CD14-positive monocyte (primary cell): Measurements from ENCODE around the gene INF2. TPM values are rescaled to one million over a fixed set of nuclear protein-coding genes. Genes with fewer than 3 reads are reported as not detected.
A peak's percentile ranks its signal among the peaks of the same experiment; 100 is the strongest.
"Not testable (repeated sequence)": the region's sequence is repeated elsewhere in the genome, so short reads cannot be mapped to it uniquely, and the experiment has no call there.

ENCODE experiments used
- DNase-seq, 3 donors: peaks; one replicate each; pipeline ENCODE4 v3.0.0-alpha.2; 2011 to 2022
- H2AFZ ChIP-seq: 2 replicates; pipeline ENCODE4 v1.6.0; 2012; ENCODE audit warnings: mild to moderate bottlenecking, low read depth, low read length, inconsistent platforms; ENCODE audit not compliant: insufficient read depth, poor library complexity, severe bottlenecking
- H3K27ac ChIP-seq, 2 donors: 1 replicate in 1 of 2; 2 replicates in 1 of 2; pipeline ENCODE4 v1.5.1; 2012 to 2013; ENCODE audit warnings: low read length in 2 of 2, control low read depth in 1 of 2, inconsistent platforms in 1 of 2, low read depth in 1 of 2, mild to moderate bottlenecking in 1 of 2
- H3K27me3 ChIP-seq, 2 donors: one replicate each; pipeline versions ENCODE4 v1.6.0 to v1.6.1; 2011 to 2013; ENCODE audit warnings: low read length in 2 of 2; ENCODE audit not compliant: control insufficient read depth in 2 of 2, insufficient read depth in 2 of 2
- H3K36me3 ChIP-seq, 2 donors: replicated peaks in 1 of 2; 1 replicate in 1 of 2; 2 replicates in 1 of 2; pipeline versions ENCODE4 v1.5.1 to v1.6.1; 2012 to 2013; ENCODE audit warnings: low read length in 2 of 2, control low read depth in 1 of 2, inconsistent platforms in 1 of 2, mild to moderate bottlenecking in 1 of 2; ENCODE audit not compliant: insufficient read depth in 2 of 2, control insufficient read depth in 1 of 2
- H3K4me1 ChIP-seq, 2 donors: 1 replicate in 1 of 2; 2 replicates in 1 of 2; pipeline versions ENCODE4 v1.5.1 to v1.6.1; 2012 to 2013; ENCODE audit warnings: low read length in 2 of 2, control low read depth in 1 of 2, inconsistent platforms in 1 of 2, mild to moderate bottlenecking in 1 of 2, moderate library complexity in 1 of 2; ENCODE audit not compliant: insufficient read depth in 2 of 2, control insufficient read depth in 1 of 2
- H3K4me2 ChIP-seq: replicated peaks from 2 replicates; pipeline ENCODE3; 2012; ENCODE audit warnings: low read length, moderate library complexity, mild to moderate bottlenecking; ENCODE audit not compliant: poor library complexity, severe bottlenecking; ENCODE audit errors: extremely low read depth
- H3K4me3 ChIP-seq, 3 experiments: fragments of 200-600 bp in 1 of 3; sonication (generic) in 1 of 3; replicated peaks in 1 of 3; 1 replicate in 2 of 3; 2 replicates in 1 of 3; pipeline ENCODE4 v1.5.1; 2011 to 2013; ENCODE audit warnings: low read length in 3 of 3, mild to moderate bottlenecking in 3 of 3, control low read depth in 2 of 3, low read depth in 2 of 3, inconsistent platforms in 1 of 3, moderate library complexity in 1 of 3
- H3K79me2 ChIP-seq: 2 replicates; pipeline ENCODE4 v1.6.0; 2012; ENCODE audit warnings: mild to moderate bottlenecking, control low read depth, inconsistent platforms, low read length, moderate library complexity; ENCODE audit not compliant: insufficient read depth
- H3K9ac ChIP-seq: 2 replicates; pipeline ENCODE4 v1.6.0; 2017; ENCODE audit warnings: low read length, mild to moderate bottlenecking; ENCODE audit not compliant: insufficient read depth, poor library complexity, severe bottlenecking
- H3K9me3 ChIP-seq, 2 donors: replicated peaks in 1 of 2; 1 replicate in 1 of 2; 2 replicates in 1 of 2; pipeline versions ENCODE4 v1.5.1 to v1.6.1; 2012 to 2013; ENCODE audit warnings: low read length in 2 of 2, control low read depth in 1 of 2; ENCODE audit not compliant: control insufficient read depth in 1 of 2, insufficient read depth in 1 of 2
- H4K20me1 ChIP-seq: 2 replicates; pipeline ENCODE4 v1.6.0; 2012; ENCODE audit warnings: mild to moderate bottlenecking, low read length, control low read depth, moderate library complexity; ENCODE audit not compliant: insufficient read depth
- H3K27ac Mint-ChIP-seq, 7 donors: one replicate each; pipeline ENCODE4 v1.8.0; 2020; ENCODE audit warnings: mild to moderate bottlenecking in 7 of 7, mixed read lengths in 7 of 7, moderate library complexity in 6 of 7, inconsistent platforms in 2 of 7
- H3K27me3 Mint-ChIP-seq, 3 donors: one replicate each; pipeline ENCODE4 v1.8.0; 2021 to 2022; ENCODE audit warnings: low read depth in 3 of 3, mild to moderate bottlenecking in 3 of 3, mixed read lengths in 3 of 3, moderate library complexity in 3 of 3, inconsistent platforms in 1 of 3
- H3K36me3 Mint-ChIP-seq, 2 donors: one replicate each; pipeline ENCODE4 v1.8.0; 2020; ENCODE audit warnings: mixed read lengths in 2 of 2, inconsistent platforms in 1 of 2, mild to moderate bottlenecking in 1 of 2
- H3K4me1 Mint-ChIP-seq: one replicate; pipeline ENCODE4 v1.8.0; 2020; ENCODE audit warnings: mild to moderate bottlenecking, mixed read lengths
- H3K4me3 Mint-ChIP-seq, 2 donors: one replicate each; pipeline ENCODE4 v1.8.0; 2020; ENCODE audit warnings: mild to moderate bottlenecking in 2 of 2, mixed read lengths in 2 of 2, moderate library complexity in 1 of 2
- H3K9me3 Mint-ChIP-seq, 7 donors: one replicate each; pipeline ENCODE4 v1.8.0; 2020 to 2022; ENCODE audit warnings: mixed read lengths in 7 of 7, mild to moderate bottlenecking in 6 of 7, moderate library complexity in 6 of 7, inconsistent platforms in 2 of 7
- WGBS: methylation state at CpG from one replicate; pipeline ENCODE4 v1.1.5; 2013; ENCODE audit warnings: missing lambda C conversion rate; ENCODE audit not compliant: insufficient coverage; 5-methylcytosine and 5-hydroxymethylcytosine counted together
- intact Hi-C, 2 donors: fragments of 100-400 bp; cut with micrococcal nuclease; formaldehyde crosslinking; loops; one replicate each; pipeline versions ENCODE4 v1.15.0 to v1.15.1; 2023
- polyA plus RNA-seq, 3 donors: library from polyadenylated mRNA; depleted of rRNA in 1 of 3; unstranded in 2 of 3; stranded (reverse) in 1 of 3; fragments of 300-500 nt in 2 of 3; fragments of >200 nt in 1 of 3; fragmentation: Illumina TruSeq in 2 of 3; gene quantifications; 1 replicate in 2 of 3; 2 replicates in 1 of 3; pipeline ENCODE4 v1.2.3, GENCODE V29; 2012 to 2021
- TF ChIP-seq, protein P1 (sequence below): fragments of 200-600 bp; IDR thresholded peaks from one replicate; pipeline ENCODE4 v1.8.0; 2022; ENCODE audit warnings: antibody characterized with exemption, mild to moderate bottlenecking

The INF2 gene
- polyA plus RNA-seq, 3 donors, result 2.9 to 23.3 (median 3.8) TPM

DNA sequence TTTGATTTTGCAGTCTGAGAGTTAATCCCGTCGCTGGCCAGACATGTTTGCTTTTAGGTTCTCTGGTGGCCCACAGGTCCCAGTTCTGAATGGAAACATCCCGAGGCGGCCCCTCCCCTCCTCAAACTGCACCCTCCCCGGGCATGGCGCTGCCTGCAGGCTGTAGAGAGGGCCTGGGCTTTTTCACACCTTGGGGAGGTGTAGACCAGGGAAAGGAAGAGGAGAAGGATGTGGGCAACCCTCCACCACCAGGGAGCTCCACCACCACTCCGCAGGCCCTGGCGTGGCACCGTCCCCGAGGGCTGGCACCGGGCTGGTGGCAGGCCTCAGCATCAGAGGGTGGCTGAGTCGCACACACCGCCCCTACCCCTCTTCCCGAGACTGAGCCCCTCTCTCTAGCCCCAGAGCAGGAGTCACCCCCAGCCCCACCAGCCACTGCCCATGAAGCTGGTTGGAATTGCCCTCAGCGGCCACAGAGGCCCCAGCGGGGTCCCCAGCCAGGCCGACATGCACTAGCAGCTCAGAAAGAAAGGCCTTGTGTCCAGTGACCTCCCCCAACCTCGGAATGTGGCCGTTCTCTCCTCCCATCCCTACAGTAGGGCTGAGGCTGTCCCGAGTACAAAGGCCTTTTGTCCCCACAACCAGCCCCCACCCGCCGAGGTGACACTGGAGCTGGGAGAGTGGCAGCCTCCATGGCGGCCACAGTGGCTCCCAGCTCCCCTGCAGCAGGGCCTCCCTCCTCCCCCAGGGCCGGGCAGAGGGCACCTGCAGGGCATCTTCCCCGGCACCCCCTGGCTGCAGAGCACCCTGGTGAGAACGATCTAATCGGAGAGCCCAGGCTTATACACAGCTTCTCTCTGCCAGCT, 23.5 kb upstream of the INF2 start:
- Mint-ChIP-seq H3K36me3 (no peaks in the 10 kb centered on the region), H3K4me1 (peaks cover 7% of the 10 kb centered on the region), H3K4me3 (peak overlapping the region; percentile 53 to 63), H3K27me3 (peaks cover 7 to 17% (median 10%) of the 10 kb centered on the region in 3 donors), H3K27ac (peak overlapping the region in 1 of 7 donors; percentile 1), H3K9me3 (peaks cover 0 to 6% (median 3%) of the 10 kb centered on the region in 7 donors)
- H3K4me1 ChIP-seq, result peaks cover 0 to 8% of the 10 kb centered on the region in 2 donors
- H3K9ac ChIP-seq, result no peak overlapping the region
- peaks cover 0 to 3% of the 10 kb centered on the region in 2 donors for H3K27me3 ChIP-seq
- 62% methylated on average over 21 of the region's 27 CpGs for WGBS
- TF ChIP-seq, protein P1, sequence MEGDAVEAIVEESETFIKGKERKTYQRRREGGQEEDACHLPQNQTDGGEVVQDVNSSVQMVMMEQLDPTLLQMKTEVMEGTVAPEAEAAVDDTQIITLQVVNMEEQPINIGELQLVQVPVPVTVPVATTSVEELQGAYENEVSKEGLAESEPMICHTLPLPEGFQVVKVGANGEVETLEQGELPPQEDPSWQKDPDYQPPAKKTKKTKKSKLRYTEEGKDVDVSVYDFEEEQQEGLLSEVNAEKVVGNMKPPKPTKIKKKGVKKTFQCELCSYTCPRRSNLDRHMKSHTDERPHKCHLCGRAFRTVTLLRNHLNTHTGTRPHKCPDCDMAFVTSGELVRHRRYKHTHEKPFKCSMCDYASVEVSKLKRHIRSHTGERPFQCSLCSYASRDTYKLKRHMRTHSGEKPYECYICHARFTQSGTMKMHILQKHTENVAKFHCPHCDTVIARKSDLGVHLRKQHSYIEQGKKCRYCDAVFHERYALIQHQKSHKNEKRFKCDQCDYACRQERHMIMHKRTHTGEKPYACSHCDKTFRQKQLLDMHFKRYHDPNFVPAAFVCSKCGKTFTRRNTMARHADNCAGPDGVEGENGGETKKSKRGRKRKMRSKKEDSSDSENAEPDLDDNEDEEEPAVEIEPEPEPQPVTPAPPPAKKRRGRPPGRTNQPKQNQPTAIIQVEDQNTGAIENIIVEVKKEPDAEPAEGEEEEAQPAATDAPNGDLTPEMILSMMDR, result peak; percentile 55
- peak overlapping the region; percentile 76 for H2AFZ ChIP-seq
- no peaks in the 10 kb centered on the region for H3K36me3 ChIP-seq
- H3K4me3 ChIP-seq, result no peak overlapping the region
- intact Hi-C loops, result loop anchor here (1.0 to 5.0 kb wide), 2 partner anchors 41 to 42 kb away; no protein-coding TSS in a partner anchor
- H4K20me1 ChIP-seq, result no peaks in the 10 kb centered on the region
- H3K79me2 ChIP-seq, result no peaks in the 10 kb centered on the region
- H3K4me2 ChIP-seq, result peak overlapping the region; percentile 30
- peak in 2 of 3 donors; percentile 9 to 26 for DNase-seq
- H3K27ac ChIP-seq, result no peak overlapping the region
- H3K9me3 ChIP-seq, result no peaks in the 10 kb centered on the region

DNA sequence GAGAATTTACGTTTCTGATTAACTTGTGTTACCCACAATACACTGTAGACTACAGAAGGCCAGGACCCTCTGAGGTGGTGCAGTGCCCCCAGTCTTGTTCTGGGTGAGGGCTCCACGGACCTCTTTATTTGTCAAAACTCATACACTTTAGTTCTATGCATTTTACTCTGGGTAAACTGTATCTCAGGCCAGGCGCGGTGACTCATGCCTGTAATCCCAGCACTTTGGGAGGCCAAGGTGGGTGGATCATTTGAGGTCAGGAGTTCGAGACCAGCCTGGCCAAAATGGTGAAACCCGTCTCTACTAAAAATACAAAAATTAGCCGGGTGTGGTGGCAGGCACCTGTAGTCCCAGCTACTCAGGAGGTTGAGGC, 22.9 kb upstream of the INF2 start:
- 100% methylated on average over 1 of the region's 7 CpGs for WGBS
- not testable (repeated sequence) for H3K27ac Mint-ChIP-seq, H3K4me1 Mint-ChIP-seq, H3K36me3 Mint-ChIP-seq, H3K4me3 Mint-ChIP-seq, H3K9me3 ChIP-seq, H3K27ac ChIP-seq, H3K4me1 ChIP-seq, H3K4me3 ChIP-seq, DNase-seq, H3K9ac ChIP-seq, H3K9me3 Mint-ChIP-seq, H3K79me2 ChIP-seq, H3K27me3 ChIP-seq, H4K20me1 ChIP-seq, H3K36me3 ChIP-seq, H3K4me2 ChIP-seq
- peaks cover 4 to 16% (median 10%) of the 10 kb centered on the region in 3 donors for H3K27me3 Mint-ChIP-seq
- intact Hi-C loops, result loop anchor here (1.0 to 5.0 kb wide), 2 partner anchors 41 to 42 kb away; no protein-coding TSS in a partner anchor
- peak overlapping the region; percentile 76 for H2AFZ ChIP-seq
